Gastrocnemius medialis (tissue), 4 donors: ENCODE data around the gene VWA5B1. TPM values are rescaled to one million over a fixed set of nuclear protein-coding genes. Genes with fewer than 3 reads are reported as not detected.

Experiments used
- ATAC-seq, 2 donors: fragments of 150-250 bp; one replicate each; pipeline ENCODE4 v1.9.1; 2016
- DNase-seq, 2 donors: peaks; one replicate each; pipeline ENCODE4 v3.0.0-alpha.2; 2019
- H3K27ac ChIP-seq, 4 donors: fragments of 200-600 bp; sonication (generic); 1 replicate in 1 of 4; 2 replicates in 3 of 4; pipeline ENCODE4 v1.5.1; 2016 to 2018; ENCODE audit warnings: mild to moderate bottlenecking in 2 of 4, moderate library complexity in 1 of 4
- H3K27me3 ChIP-seq, 3 donors: fragments of 200-600 bp; sonication (generic) in 2 of 3; 1 replicate in 1 of 3; 2 replicates in 2 of 3; pipeline versions ENCODE4 v1.5.1 to v1.6.0; 2016 to 2019; ENCODE audit warnings: mild to moderate bottlenecking in 1 of 3, moderate library complexity in 1 of 3
- H3K36me3 ChIP-seq, 2 donors: fragments of 200-600 bp; sonication (generic) in 1 of 2; one replicate each; pipeline ENCODE4 v1.5.1; 2017 to 2018
- H3K4me1 ChIP-seq, 2 donors: fragments of 200-600 bp; sonication (generic) in 1 of 2; one replicate each; pipeline ENCODE4 v1.5.1; 2016 to 2017; ENCODE audit warnings: mild to moderate bottlenecking in 2 of 2
- H3K4me3 ChIP-seq, 4 donors: fragments of 200-600 bp; sonication (generic) in 3 of 4; 1 replicate in 1 of 4; 2 replicates in 3 of 4; pipeline ENCODE4 v1.5.1; 2016 to 2019; ENCODE audit warnings: mild to moderate bottlenecking in 2 of 4
- H3K9me3 ChIP-seq, 3 donors: fragments of 200-600 bp; sonication (generic) in 2 of 3; 1 replicate in 1 of 3; 2 replicates in 2 of 3; pipeline ENCODE4 v1.5.1; 2016 to 2019
- POLR2A ChIP-seq, 2 donors: fragments of 450-650 bp; IDR thresholded peaks; one replicate each; pipeline ENCODE4 v1.6.1; 2017; ENCODE audit warnings: antibody characterized with exemption in 2 of 2, mild to moderate bottlenecking in 2 of 2, moderate library complexity in 2 of 2
- in situ Hi-C, 4 donors: fragments of 200-750 bp; cut with MboI; loops; one replicate each; pipeline versions ENCODE4 v1.15.0 to v1.8.0; 2017; ENCODE audit warnings: low sequenced_read_pairs in 4 of 4
- intact Hi-C: fragments of 100-400 bp; cut with DNase I; formaldehyde crosslinking; loops from one replicate; pipeline ENCODE4 v1.15.1; 2023; ENCODE audit warnings: low total_unique reads
- total RNA-seq, 4 donors: library from RNA; depleted of rRNA; stranded (reverse); fragments of >200 nt; gene quantifications; one replicate each; pipeline versions ENCODE4 v1.1.0 to v1.2.3, GENCODE V29; 2016
- TF ChIP-seq, protein P1 (sequence below), 5 experiments: fragments of 450-650 bp in 3 of 5; fragments of 200-600 bp in 2 of 5; sonication (generic) in 2 of 5; IDR thresholded peaks in 4 of 5; conservative IDR thresholded peaks in 1 of 5; 1 replicate in 4 of 5; 2 replicates in 1 of 5; pipeline ENCODE4 v1.5.1; 2016 to 2019; ENCODE audit warnings: antibody characterized with exemption in 5 of 5, mild to moderate bottlenecking in 3 of 5, moderate library complexity in 3 of 5

Gene VWA5B1
- total RNA-seq, 4 donors from 2014 or later, result 0.25 TPM; not detected in 3

DNA sequence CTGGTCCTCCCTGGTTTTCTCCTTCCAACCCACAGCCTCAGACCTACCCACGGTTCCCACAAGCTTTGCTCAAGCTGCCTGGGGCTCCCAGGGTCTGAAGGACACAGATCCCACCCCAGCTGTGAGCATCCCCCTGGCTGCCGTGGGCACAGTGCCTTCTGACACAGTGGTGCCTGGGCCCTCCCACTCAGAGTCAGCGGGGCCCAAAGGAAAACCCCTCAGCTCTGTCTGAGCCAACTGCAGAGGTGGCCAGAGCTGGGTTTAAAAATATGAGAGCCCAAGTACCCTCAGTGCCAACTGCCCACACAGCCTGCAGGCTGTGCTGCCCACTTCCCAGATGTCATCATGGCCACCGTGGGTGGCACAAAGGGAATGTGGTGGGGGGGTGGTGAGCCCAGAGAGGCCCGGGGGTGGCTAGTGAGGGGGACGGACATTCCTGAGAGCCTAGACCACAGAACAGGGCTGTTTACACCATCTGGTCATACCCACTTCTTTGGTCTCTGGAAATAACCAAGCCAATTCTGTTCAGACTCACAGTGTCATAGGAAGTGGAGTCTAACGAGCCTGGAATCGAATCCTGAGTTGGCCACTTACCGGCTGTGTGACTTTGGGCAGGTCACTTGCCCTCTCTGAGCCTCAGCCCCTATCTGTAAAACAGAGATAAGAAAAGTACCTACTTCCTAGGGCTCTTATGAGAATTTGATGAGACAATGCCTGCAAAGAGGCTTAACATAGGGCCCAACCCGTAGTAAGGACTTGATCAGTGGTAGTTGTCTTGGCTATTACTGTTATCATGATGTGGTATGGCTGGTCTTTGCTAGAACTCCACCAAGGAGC, 109.9 kb downstream of the VWA5B1 start:
- no peak for DNase-seq
- Histone ChIP-seq H3K36me3 (no peaks in the 10 kb centered on the region), H3K4me3 (no peak overlapping the region), H3K9me3 (peaks cover 0 to 3% (median 0%) of the 10 kb centered on the region in 3 donors), H3K4me1 (no peaks in the 10 kb centered on the region), H3K27me3 (peaks cover 2 to 14% (median 7%) of the 10 kb centered on the region in 3 donors), H3K27ac (no peak overlapping the region)
- in situ Hi-C loops (no loop called here), intact Hi-C loops (no loop called here)
- no peak for ATAC-seq
- TF ChIP-seq POLR2A (IDR thresholded peaks at IDR 0.05), result no peak
- TF ChIP-seq, protein P1, sequence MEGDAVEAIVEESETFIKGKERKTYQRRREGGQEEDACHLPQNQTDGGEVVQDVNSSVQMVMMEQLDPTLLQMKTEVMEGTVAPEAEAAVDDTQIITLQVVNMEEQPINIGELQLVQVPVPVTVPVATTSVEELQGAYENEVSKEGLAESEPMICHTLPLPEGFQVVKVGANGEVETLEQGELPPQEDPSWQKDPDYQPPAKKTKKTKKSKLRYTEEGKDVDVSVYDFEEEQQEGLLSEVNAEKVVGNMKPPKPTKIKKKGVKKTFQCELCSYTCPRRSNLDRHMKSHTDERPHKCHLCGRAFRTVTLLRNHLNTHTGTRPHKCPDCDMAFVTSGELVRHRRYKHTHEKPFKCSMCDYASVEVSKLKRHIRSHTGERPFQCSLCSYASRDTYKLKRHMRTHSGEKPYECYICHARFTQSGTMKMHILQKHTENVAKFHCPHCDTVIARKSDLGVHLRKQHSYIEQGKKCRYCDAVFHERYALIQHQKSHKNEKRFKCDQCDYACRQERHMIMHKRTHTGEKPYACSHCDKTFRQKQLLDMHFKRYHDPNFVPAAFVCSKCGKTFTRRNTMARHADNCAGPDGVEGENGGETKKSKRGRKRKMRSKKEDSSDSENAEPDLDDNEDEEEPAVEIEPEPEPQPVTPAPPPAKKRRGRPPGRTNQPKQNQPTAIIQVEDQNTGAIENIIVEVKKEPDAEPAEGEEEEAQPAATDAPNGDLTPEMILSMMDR (IDR thresholded peaks at IDR 0.05 in 4 of 5, conservative IDR thresholded peaks at IDR 0.05 in 1 of 5), result no peak

DNA sequence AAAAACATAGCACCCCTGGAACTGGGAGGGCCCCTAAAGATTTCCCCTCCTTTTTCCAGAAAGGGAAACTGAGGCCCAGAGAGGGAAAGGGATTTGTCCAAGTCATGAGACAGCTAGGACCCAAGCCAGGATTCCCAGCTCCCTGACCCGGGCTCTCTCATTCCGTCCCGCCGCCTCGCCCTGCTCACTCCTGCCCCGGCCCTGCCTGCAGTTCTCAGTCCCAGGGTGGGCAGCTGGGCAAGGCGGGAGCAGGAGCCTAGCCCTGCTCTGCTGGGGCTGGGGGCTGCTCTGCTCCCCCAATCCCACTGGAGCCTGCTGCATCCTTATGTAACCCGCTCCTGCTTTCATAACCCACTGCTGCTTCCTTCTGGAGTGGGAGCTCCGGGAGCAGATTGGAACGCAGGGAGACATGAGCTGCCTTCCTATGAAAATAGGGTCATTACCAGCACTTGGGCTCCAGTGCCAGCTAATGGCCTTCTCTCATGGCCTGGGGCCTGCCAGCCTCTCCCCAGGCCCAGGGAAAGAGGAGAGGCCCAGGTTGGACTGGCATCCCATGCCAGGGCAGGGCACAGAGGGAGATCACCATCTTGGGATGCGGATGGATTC, 110.8 kb downstream of the VWA5B1 start:
- in situ Hi-C loops, result no loop called here
- intact Hi-C loops, result no loop called here
- Histone ChIP-seq H3K4me1 (no peaks in the 10 kb centered on the region), H3K4me3 (no peak overlapping the region), H3K36me3 (no peaks in the 10 kb centered on the region), H3K27ac (no peak overlapping the region), H3K27me3 (peaks cover 0 to 14% (median 7%) of the 10 kb centered on the region in 3 donors), H3K9me3 (no peaks in the 10 kb centered on the region)
- ATAC-seq (no peak), DNase-seq (no peak)
- no peak for TF ChIP-seq POLR2A (IDR thresholded peaks at IDR 0.05)
- TF ChIP-seq, protein P1 (IDR thresholded peaks at IDR 0.05 in 4 of 5, conservative IDR thresholded peaks at IDR 0.05 in 1 of 5), result no peak

DNA sequence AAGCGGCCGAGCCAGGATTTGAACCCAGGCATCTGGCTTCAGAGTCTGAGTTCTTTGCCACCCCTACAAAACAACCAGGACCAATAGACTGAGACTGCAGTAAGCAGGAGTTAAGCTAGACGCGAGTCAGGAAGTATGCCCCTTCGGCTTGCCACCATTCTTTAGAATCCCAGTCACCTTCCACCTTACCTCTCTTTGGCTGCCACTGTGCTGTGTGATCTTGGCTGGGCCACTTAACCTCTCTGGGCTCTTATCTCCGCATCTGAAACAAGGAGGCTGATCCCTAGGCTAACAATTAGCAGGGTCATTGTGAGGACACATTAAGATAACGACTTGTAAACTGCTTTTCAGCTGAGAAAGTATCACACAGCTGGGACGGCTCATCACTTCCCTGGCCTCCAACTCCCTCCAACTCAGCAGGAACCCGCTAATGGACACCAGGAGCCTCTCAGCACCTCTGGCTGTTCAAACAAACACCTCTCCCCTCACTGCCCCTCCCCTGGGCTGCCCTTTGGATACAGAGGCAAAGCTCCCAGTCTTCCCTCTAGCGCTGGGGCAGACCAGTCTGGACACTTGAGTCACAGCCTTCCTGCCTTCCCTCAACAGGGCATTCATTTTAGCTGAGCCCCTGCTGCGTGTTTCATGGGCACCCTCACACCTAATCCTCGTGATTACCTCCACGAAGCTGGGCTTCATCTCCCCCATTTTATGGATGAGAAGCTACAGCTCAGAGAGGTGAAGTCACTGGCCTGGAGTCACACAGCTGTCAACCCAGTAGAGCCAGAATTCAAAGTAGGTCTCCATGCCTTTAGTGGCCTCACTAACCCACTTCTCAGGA, 112.1 kb downstream of the VWA5B1 start:
- H3K27me3 ChIP-seq, result peaks cover 0 to 14% (median 7%) of the 10 kb centered on the region in 3 donors
- H3K9me3 ChIP-seq, result no peaks in the 10 kb centered on the region
- H3K4me3 ChIP-seq, result no peak overlapping the region
- intact Hi-C loops, result no loop called here
- DNase-seq, result no peak
- TF ChIP-seq POLR2A (IDR thresholded peaks at IDR 0.05), result no peak
- TF ChIP-seq, protein P1 (IDR thresholded peaks at IDR 0.05 in 4 of 5, conservative IDR thresholded peaks at IDR 0.05 in 1 of 5), result no peak
- no peak for ATAC-seq
- no peak overlapping the region for H3K27ac ChIP-seq
- no peaks in the 10 kb centered on the region for H3K36me3 ChIP-seq
- in situ Hi-C loops, result no loop called here
- no peaks in the 10 kb centered on the region for H3K4me1 ChIP-seq

DNA sequence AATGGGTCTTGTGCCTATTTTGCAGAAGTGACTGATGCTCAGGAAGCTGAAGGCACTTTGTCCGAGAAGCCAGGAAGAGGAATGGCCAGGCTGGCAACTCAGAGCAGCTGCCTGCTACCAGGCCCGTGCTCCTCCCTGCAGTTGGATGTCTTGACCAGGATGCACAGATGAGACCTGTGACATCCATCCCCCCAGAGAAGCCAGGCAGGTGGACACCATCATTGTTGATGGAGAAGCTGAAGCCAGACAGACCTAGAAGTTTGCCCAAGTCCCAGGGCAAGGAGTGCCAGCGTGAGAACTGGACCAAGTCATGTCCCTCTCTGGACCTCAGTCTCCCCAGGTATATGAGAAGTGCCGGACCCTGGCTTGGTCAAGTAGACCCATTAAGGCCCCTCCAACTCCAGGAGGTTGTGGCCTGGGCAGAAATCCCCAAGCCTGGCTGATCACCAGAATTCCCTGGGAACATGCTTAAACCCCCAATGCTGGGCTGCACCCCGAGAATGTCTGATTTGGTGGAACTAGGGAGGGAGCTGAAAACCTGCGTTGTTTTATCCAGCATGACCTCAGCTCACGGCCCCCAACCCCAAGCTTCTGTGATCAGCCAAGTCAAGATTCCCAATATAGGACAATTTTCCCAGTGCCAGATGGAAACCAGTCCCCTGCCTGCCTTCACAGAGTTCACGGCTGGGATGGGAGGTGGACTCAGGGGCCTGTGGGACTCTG, 112.9 kb downstream of the VWA5B1 start:
- no peaks in the 10 kb centered on the region for H3K9me3 ChIP-seq
- peaks cover 0 to 14% (median 7%) of the 10 kb centered on the region in 3 donors for H3K27me3 ChIP-seq
- H3K36me3 ChIP-seq, result no peaks in the 10 kb centered on the region
- no peaks in the 10 kb centered on the region for H3K4me1 ChIP-seq
- in situ Hi-C loops, result no loop called here
- DNase-seq, result no peak
- TF ChIP-seq POLR2A (IDR thresholded peaks at IDR 0.05), result no peak
- TF ChIP-seq, protein P1 (IDR thresholded peaks at IDR 0.05 in 4 of 5, conservative IDR thresholded peaks at IDR 0.05 in 1 of 5), result no peak
- no peak overlapping the region for H3K4me3 ChIP-seq
- ATAC-seq, result no peak
- no peak overlapping the region for H3K27ac ChIP-seq
- intact Hi-C loops, result no loop called here
